Thyroid gland (tissue), 4 donors: ENCODE measurements around the gene UCKL1. TPM values are rescaled to one million over a fixed set of nuclear protein-coding genes. Genes with fewer than 3 reads are reported as not detected.
"Not testable (repeated sequence)": the region's sequence is repeated elsewhere in the genome, so short reads cannot be mapped to it uniquely, and the experiment has no call there.

ENCODE experiments used
- DNase-seq, 2 donors: peaks; one replicate each; pipeline ENCODE4 v3.0.0-alpha.2; 2019
- H3K27ac ChIP-seq, 3 donors: fragments of 200-600 bp; sonication (generic); 1 replicate in 2 of 3; 2 replicates in 1 of 3; pipeline ENCODE4 v1.5.1; 2016 to 2019; ENCODE audit warnings: mild to moderate bottlenecking in 1 of 3, moderate library complexity in 1 of 3
- H3K27me3 ChIP-seq: fragments of 200-600 bp; sonication (generic); one replicate; pipeline ENCODE4 v1.5.1; 2019
- H3K36me3 ChIP-seq, 2 donors: fragments of 200-600 bp; sonication (generic); one replicate each; pipeline ENCODE4 v1.5.1; 2016 to 2019
- H3K4me1 ChIP-seq, 2 donors: fragments of 200-600 bp; sonication (generic); one replicate each; pipeline ENCODE4 v1.5.1; 2017 to 2019
- H3K4me3 ChIP-seq, 3 donors: fragments of 200-600 bp; sonication (generic); replicated peaks in 1 of 3; 1 replicate in 2 of 3; 2 replicates in 1 of 3; pipeline ENCODE4 v1.5.1; 2016; ENCODE audit warnings: mild to moderate bottlenecking in 1 of 3
- H3K9me3 ChIP-seq: fragments of 200-600 bp; sonication (generic); one replicate; pipeline ENCODE4 v1.5.1; 2017
- POLR2A ChIP-seq, 2 donors: fragments of 450-650 bp; IDR thresholded peaks; one replicate each; pipeline ENCODE4 v1.6.1; 2017; ENCODE audit warnings: antibody characterized with exemption in 2 of 2, mild to moderate bottlenecking in 2 of 2, moderate library complexity in 1 of 2
- WGBS, 2 donors: methylation state at CpG; one replicate each; pipeline ENCODE4 v1.1.5; 2017; 5-methylcytosine and 5-hydroxymethylcytosine counted together
- intact Hi-C: fragments of 100-400 bp; cut with DNase I; formaldehyde crosslinking; loops from one replicate; pipeline ENCODE4 v1.15.1; 2023
- total RNA-seq, 4 donors: library from RNA; depleted of rRNA; stranded (reverse); fragments of >200 nt; gene quantifications; one replicate each; pipeline ENCODE4 v1.2.3, GENCODE V29; 2016
- TF ChIP-seq, protein P1 (sequence below), 6 experiments: fragments of 200-600 bp in 3 of 6; fragments of 450-650 bp in 3 of 6; sonication (generic) in 3 of 6; IDR thresholded peaks; one replicate each; pipeline ENCODE4 v1.5.1; 2016 to 2019; ENCODE audit warnings: antibody characterized with exemption in 6 of 6, mild to moderate bottlenecking in 2 of 6, inconsistent platforms in 1 of 6, moderate library complexity in 1 of 6

The UCKL1 gene
- total RNA-seq, 4 donors from 2014 or later = 21.6 to 44.3 (median 29.3) TPM

DNA sequence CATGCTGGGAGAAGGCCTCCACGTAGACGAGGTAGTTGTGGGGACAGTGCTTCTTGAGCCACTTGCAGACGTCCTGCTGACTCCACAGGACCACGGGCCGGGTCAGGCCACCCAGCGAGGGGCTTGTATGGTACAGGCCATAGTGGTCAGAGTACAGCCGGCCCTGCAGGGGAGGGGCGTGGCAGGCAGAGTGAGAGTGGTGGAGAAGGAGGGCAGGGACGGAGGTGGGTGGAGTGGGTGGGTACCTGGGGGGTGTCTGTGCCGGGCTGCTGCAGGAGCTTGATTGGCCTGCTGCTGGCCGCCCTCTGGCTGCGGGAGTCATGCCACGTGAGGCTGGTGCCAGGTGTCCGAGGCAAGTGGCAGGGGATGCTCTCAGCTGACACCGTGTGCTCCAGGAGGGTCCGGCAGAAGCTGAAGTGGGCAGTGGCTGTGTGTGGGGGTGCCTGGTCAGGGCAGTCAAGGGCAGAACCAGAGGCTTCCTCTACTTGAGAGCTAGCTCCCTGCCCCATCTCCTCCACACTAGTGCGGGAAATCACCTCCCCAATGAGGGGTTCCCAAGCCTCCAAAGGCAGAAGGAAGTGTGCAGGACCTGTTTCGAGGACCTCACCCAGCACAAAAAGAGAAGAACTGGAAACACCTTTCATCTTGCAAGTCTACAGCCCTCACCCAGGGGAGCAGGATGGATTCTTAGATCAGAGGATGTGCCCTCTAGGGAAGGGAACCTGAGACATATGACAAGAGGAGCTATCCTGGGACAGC, 20.9 kb upstream of the UCKL1 start:
- no peak for TF ChIP-seq POLR2A (IDR thresholded peaks at IDR 0.05)
- TF ChIP-seq, protein P1, sequence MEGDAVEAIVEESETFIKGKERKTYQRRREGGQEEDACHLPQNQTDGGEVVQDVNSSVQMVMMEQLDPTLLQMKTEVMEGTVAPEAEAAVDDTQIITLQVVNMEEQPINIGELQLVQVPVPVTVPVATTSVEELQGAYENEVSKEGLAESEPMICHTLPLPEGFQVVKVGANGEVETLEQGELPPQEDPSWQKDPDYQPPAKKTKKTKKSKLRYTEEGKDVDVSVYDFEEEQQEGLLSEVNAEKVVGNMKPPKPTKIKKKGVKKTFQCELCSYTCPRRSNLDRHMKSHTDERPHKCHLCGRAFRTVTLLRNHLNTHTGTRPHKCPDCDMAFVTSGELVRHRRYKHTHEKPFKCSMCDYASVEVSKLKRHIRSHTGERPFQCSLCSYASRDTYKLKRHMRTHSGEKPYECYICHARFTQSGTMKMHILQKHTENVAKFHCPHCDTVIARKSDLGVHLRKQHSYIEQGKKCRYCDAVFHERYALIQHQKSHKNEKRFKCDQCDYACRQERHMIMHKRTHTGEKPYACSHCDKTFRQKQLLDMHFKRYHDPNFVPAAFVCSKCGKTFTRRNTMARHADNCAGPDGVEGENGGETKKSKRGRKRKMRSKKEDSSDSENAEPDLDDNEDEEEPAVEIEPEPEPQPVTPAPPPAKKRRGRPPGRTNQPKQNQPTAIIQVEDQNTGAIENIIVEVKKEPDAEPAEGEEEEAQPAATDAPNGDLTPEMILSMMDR (IDR thresholded peaks at IDR 0.05) = no peak
- no peak overlapping the region for H3K27ac ChIP-seq
- WGBS, 2 donors = 89 to 90% methylated on average over 15 to 18 of the region's 18 CpGs
- intact Hi-C loops = no loop called here
- H3K4me1 ChIP-seq = peaks cover 19 to 31% of the 10 kb centered on the region in 2 donors
- no peaks in the 10 kb centered on the region for H3K9me3 ChIP-seq
- H3K36me3 ChIP-seq = no peaks in the 10 kb centered on the region
- no peak for DNase-seq
- no peaks in the 10 kb centered on the region for H3K27me3 ChIP-seq
- H3K4me3 ChIP-seq = no peak overlapping the region

DNA sequence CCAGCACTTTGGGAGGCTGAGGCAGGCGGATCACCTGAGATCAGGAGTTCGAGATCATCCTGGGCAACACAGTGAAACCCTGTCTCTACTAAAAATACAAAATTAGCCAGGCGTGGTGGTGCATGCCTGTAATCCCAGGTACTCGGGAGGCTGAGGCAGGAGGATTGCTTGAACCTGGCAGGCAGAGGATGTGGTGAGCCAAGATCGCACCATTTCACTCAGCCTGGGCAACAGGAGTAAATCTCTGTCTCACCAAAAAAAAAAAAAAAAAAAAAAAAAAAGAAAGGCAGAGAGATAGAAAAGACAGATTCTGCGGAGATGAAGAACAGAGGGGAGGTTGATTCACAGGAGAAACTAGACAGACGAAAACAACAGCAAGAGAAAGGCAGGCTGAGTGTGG, 20.3 kb upstream of the UCKL1 start:
- intact Hi-C loops, H3K9me3 ChIP-seq, H3K36me3 ChIP-seq, H3K4me3 ChIP-seq, H3K27ac ChIP-seq, H3K27me3 ChIP-seq, DNase-seq: not testable (repeated sequence)
- peaks cover 13 to 25% of the 10 kb centered on the region in 2 donors for H3K4me1 ChIP-seq
- WGBS, 2 donors = 91 to 93% methylated on average over 7 of the region's 7 CpGs

DNA sequence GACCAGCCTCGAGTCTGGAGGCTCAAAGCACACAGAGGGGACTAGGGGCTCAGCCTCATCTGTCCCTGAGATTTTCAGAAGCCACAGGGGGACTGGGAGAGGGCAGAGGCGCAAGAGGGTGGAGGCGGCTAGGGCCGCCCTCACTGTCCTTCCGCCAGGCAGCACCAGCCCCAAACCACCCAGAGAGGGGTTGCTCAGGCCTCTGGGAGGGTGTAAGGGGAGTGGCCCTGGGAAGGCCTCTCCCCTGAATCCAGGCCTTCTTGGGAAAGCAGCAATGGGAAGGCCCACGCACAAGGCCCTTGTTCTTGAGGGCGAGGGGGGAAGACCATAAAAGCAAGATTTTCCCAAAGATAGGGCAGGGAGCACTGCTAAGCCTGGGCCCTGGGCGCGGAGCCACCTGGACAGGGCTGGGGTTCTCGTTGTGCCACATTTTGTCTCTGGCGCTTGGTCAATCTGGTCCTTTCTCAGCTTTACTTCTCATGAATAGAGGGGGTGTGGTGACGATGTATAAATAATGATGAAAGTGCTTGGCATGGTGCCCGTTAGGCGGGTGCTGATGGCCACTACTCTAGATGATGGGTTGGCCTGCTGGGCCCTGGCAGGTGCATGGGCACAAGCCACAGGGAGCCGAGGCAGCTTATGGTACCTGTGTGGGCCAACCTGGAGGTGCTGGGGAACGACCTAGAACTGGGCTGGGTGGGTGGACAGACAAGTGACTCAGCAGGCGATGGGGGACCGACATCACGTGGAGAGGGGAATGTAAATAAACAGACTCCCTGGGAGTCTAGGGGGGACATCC, 18.4 kb upstream of the UCKL1 start:
- no peak overlapping the region for H3K27ac ChIP-seq
- WGBS, 2 donors = 80 to 86% methylated on average over 18 to 19 of the region's 19 CpGs
- peaks cover 7 to 20% of the 10 kb centered on the region in 2 donors for H3K4me1 ChIP-seq
- no peak overlapping the region for H3K4me3 ChIP-seq
- no peaks in the 10 kb centered on the region for H3K36me3 ChIP-seq
- H3K9me3 ChIP-seq = no peaks in the 10 kb centered on the region
- no peak for TF ChIP-seq POLR2A (IDR thresholded peaks at IDR 0.05)
- TF ChIP-seq, protein P1 (IDR thresholded peaks at IDR 0.05) = no peak
- H3K27me3 ChIP-seq = no peaks in the 10 kb centered on the region
- intact Hi-C loops = loop anchor here (2.0 to 5.0 kb wide), 2 partner anchors 438 to 477 kb away; partner anchors contain the start of genes EEF1A2 and PTK6
- no peak for DNase-seq

DNA sequence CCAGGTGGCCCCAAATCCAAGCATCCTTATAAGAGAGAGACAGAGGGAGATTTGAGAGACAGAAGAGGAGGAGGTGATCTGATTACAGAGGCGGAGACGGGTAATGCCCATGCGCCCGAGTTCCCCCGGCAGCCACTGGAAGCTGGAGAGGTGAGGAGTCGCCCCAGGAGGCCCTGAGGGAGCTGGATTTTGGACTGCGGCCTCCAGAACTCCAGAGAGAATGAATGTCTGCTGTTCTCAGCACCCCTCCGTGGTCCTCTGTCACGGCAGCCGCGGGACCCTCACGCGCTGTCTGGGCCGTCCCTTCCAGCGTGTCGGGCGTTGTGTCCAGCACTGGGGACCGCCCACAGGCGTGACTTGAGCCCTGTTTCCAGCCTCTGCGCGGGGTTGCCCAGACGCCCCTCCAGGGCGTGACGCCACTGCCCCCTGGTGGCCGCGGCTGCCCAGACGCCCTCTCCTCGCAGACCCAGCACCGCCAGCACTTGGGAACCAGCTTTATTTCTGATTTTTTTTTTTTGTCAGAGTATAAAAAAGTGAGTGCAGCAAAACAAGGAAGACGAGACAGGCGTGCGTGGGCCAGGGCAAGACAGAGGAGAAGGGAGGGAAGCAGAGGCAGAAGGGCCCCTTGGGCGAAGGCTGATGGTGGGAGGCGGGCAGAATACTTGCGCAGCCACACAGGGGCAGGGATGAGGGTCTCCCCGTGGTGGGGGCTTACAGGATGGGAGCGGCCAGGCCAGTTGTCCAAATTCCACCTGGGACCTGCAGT, 17.6 kb upstream of the UCKL1 start:
- DNase-seq = peak; percentile 89 to 90
- Histone ChIP-seq H3K27ac (no peak overlapping the region), H3K9me3 (no peaks in the 10 kb centered on the region), H3K4me3 (no peak overlapping the region), H3K36me3 (no peaks in the 10 kb centered on the region), H3K27me3 (no peaks in the 10 kb centered on the region), H3K4me1 (peaks cover 10 to 23% of the 10 kb centered on the region in 2 donors)
- TF ChIP-seq, protein P1 (IDR thresholded peaks at IDR 0.05) = peak; percentile 88 to 99 (median 98)
- no peak for TF ChIP-seq POLR2A (IDR thresholded peaks at IDR 0.05)
- 11 to 12% methylated on average over 31 to 37 of the region's 37 CpGs for WGBS, 2 donors
- intact Hi-C loops = loop anchor here (2.0 to 5.0 kb wide), 2 partner anchors 437 to 477 kb away; partner anchors contain the start of genes EEF1A2 and PTK6

DNA sequence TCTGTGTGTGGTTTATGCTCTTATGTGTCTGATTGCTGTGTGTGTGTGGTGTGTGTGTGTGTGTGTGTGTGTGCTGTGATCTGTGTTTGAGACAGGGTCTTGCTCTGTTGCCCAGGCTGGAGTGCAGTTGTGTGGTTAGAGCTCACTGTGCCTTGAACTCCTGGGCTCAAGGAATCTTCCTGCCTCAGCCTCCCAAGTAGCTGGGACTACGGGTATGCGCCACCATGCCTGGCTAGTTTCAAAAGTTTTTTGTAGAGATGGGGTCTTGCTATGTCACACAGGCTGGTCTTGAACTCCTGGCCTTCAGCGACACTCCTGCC, 16.9 kb upstream of the UCKL1 start:
- no peak for DNase-seq
- Histone ChIP-seq H3K4me1 (peaks cover 11 to 24% of the 10 kb centered on the region in 2 donors), H3K9me3 (no peaks in the 10 kb centered on the region), H3K27ac (no peak overlapping the region), H3K36me3 (no peaks in the 10 kb centered on the region), H3K4me3 (no peak overlapping the region), H3K27me3 (no peaks in the 10 kb centered on the region)
- WGBS, 2 donors = 89 to 96% methylated on average over 3 of the region's 3 CpGs
- TF ChIP-seq, protein P1 (IDR thresholded peaks at IDR 0.05) = no peak
- no peak for TF ChIP-seq POLR2A (IDR thresholded peaks at IDR 0.05)
- intact Hi-C loops = loop anchor here (5.0 kb wide), 1 partner anchor 476 kb away; the partner anchor contains the start of gene EEF1A2
